ENCODE measurements around the gene PCF11. TPM values are rescaled to one million over a fixed set of nuclear protein-coding genes. Genes with fewer than 3 reads are reported as not detected.

The PCF11 gene
- total RNA-seq, 1 donor from 2014 or later, result 77.0 TPM

Small RNA genes within 50 kb of the gene (small RNA-seq; reads per million reads assigned to genes)
- not detected for gene AP000873.5

Other genes with a start within 250 kb of the PCF11 start
- gene RAB30, start 85.2 kb upstream of the PCF11 start, total RNA-seq, result 41.2 TPM
- gene ANKRD42, start 36.6 kb downstream of the PCF11 start, total RNA-seq, result 8.6 TPM
- 216 TPM for gene CCDC90B, start 129.2 kb downstream of the PCF11 start, total RNA-seq

Measured in frontal cortex (tissue), 1 donor.